Measurements from ENCODE around the gene PPP2R5C.

The PPP2R5C gene

DNA sequence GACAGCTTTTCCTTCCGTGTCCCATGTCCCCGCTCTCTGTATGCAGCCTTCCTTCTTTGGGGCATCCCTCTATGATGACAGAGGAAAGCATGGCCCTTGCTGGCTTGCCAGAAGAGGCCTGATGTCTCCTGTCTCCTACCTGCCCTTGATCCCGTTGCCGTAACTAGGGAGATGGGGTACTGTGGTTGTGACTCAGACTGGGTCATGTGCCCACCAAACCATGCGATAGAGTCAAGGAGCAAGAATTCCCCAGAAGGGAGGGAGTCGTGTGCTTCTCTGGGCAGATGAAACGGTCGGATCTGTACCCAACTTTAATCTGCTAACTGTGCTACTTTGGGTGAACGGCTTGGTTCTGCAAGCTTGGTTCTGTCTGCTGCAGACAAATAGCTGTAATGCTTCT, 103.8 kb downstream of the PPP2R5C start:
- DNase-seq (ENCODE audit: low read depth) = no peak

DNA sequence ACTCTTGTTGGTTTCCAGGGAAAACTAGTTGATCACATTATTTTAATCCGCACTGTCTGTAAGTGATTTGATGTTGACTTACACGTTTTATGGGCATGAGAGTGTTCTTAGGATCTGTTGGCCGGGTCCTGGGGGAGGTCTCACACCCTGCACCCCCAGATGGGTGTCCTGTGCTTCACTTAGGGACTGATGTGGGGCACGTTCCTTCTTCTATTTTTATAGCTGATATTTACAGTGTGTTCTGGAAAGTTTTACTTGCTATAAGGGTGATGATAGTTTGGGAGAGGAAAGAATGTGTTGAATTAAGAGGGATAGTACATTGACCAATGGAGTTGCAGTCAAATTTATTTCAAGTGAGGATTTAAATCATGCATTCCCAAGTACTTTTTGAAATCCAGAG, 106.3 kb downstream of the PPP2R5C start:
- DNase-seq (ENCODE audit: low read depth) = no peak

DNA sequence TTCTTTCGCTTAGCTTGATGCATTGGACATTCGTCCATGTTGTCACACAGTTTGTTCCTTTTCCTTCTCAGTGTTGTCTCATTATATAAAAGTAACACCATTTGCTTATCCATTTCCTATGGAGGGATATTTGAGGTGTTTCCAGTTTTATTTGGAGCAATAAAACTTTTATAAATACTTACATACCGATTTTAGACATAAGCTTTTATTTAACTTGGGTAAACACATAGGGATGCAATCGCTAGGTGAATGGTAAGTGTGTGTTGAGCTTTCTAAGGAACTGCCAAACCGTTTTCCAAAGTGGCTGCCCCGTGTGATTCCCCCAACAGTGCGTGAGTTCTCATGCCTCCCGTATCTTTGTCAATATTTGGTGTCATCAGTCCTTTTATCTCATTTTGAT, 107.7 kb downstream of the PPP2R5C start:
- DNase-seq (ENCODE audit: low read depth) = no peak

DNA sequence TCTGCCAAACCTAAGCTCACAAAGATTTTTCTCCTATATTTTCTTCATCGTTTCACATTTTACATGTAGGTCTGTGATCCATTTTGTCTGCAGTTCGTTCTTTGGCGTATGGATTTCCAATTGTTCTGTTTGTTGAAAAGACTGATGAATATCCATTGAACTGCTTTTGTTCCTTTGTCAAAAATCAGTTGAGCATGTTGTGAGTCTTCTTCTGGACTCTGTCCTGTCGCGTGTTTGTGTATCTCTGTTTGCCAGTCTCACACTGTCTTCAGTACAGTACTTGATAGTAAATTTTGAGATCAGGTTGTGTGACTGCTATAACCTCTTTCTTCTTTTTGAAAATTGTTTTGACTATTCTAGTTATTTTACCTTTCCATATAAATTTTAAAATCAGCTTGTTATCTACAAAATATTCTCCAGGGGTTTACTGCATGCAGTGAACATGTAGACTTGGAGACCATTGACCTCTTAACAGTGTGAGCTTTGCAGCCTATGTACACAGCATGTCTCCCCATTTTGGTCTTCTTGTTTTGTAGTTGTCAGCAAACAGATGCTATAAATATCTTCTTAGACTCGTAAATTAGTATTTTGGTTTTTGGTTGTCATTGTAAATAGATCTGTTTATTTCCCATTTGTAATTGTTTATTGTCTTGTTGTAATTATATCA, 108.9 kb downstream of the PPP2R5C start:
- no peak for DNase-seq (ENCODE audit: low read depth)

DNA sequence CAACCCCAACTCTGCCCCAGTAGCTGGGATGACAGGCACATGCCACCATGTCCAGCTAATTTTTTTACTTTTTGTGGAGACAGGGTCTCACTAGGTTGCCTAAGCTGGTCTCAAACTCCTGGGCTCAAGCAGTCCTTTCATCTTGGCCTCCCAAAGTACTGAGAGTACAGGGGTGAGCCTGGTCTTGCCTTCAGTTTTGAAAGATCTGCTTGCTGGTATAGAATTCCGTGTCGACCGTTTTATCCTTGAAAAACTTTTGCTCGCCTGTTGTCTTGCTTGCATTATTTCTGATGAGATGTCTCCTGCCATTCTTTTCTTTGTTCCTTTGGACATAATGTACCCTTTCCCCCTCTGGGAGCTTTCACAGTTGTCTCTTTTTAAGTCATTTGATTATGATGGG, 110.8 kb downstream of the PPP2R5C start:
- no peak for DNase-seq (ENCODE audit: low read depth)

DNA sequence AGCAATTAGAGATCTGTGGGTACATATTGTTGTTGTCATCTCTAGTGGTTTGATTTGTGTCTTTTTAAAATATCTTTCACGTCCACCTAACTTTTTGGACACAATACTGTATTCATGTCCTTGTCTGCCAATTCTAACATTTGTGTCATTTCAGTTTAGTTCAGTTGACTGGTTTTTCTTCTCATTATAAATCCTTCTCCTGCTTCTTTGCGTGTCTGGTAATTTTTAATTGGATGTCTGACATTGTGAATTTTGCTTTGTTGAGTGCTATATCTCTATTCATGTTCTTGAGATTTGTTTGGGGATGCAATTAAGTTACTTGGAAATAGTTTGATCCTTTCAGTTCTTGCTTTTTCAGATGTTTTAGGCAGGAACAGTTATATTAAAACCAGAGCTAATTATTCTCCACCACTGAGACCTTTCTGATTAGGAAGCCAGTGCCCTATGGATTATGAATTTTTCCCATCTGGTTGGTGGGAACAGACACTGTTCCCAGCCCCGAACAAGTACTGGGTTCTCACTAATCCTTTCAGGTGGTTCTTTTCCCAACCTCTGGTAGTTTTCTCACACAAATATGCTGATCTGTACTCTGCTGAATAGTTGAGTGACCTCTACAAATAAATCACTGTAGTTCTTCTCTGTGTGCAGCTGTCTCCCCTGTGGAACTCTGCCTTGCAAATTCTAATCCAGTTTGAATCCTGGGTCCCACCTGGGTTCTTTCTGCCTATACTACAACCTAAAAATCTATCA, 111.7 kb downstream of the PPP2R5C start:
- no peak for DNase-seq (ENCODE audit: low read depth)

DNA sequence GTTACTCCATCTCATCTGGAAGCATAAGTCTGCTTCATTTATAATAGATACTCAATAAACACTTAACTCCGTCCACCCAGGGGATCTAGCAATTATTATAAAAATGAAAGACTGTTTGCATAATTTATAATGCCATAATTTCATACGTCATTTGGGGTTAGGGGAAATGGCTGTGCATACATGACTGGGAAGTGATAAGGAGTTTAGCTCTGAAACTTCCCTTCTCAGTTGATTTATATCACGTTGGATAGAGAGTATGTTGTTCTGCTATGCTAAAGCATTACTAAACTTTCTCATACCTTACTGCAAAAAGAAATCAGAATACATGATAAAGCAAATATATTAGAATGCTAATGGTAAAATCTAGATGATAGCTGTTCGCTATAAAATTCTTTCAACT, 112.5 kb downstream of the PPP2R5C start:
- DNase-seq (ENCODE audit: low read depth) = no peak

DNA sequence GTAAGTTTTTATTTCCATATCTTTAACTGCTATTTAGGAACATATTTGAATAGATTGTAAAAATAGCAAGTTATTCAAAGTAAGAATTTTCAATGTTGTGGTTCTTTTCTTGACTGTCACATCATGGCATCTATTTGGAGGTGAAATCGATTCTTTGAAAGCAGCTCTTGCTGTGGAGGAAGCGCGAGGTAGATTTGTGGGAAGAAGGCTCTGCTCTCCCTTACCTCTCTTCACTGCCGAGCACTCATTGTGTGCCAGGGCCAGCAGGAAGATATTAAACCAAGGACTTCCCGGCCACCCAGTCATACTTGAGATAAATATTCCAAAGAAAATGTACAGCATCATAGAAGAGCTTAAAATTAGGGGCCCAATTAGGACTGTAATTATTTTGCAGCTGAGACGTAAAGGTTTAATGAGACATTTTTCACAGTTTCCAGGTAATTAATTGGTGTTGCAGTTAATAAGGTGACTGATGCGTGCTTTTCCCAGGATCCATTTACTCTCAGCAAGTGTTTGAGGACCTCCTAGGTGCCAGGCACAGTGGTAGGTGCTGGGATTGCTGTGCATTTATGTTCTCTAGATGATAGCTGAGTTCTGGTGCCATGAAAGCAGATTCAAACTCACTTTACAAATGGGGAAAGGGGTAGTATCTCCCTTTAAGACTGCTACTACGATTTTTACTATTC, 113.7 kb downstream of the PPP2R5C start:
- no peak for DNase-seq (ENCODE audit: low read depth)

DNA sequence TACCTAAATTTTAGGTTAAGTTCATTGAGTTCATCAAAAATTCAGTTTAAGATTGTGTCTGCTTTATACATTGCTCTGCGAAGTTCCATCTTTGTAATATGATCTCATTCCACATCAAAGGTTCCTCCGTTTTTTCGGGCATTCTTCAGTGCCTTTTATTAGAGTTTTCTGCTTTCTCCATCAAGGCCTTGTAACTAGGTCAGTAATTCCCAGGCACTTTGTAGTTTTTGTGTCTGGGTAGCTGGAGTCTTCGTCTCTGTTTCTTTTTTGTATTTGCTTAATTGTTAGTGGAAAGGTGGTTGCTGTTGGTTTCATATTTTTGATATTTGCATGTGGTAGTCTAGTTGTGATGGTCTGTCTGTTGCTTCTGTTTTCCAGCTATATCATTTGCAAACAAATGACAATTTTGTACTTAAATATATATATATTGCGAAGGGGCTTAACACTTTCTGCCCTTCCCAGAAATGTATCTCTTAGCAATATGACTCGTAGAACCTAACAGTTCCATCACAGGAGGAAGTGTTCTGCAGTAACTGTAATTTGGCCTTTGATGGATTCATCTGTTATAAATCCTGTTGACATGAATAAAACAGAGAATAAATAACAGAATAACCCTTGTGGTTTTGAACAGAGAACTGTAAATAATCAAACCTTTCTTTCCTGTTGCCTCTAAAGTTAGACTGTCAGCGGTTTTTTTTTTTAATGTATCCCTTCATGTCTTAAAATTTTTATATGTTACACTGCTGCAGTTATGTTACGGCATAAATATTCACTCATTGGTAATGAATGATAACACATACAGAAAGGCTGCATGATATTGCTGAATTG, 114.4 kb downstream of the PPP2R5C start:
- DNase-seq (ENCODE audit: low read depth) = no peak

DNA sequence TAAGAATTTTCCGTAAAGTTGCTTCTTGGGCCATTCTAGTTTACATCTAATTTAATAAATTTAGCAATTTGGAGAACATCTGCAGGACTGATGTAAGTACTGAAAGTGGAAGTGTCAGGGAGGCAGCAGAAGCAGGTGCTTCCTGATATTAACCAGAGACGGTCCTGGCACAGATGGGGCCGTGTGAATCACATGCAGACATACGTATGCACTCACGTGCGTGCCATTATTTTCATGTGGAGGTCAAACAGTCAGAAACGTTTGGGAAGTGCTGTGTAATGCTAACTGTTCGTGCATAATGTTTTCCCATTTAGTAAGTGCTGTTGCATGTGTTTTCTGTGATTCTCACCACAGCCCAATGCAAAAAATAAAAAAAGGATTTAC, 115.0 kb downstream of the PPP2R5C start:
- peak; percentile 64 for DNase-seq (ENCODE audit: low read depth)

DNA sequence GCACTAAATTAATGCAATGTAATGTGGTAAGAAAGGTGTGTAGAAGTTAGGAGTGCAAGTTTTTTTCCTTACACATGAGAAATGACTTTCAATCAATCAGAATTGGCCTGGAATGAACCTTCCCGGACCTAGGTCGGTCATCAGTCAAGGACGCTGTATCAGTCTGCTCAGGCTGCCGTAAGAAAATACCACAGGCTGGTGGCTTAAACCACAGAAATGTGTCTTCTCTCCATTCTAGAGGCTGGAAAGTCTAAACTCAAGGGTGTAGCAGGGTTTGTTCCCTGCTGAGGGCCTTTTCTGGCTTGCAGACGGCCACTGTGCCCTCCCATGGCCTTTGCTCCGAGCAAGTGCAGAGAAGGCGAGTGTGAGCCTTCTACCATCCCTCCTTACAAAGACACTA, 116.3 kb downstream of the PPP2R5C start:
- DNase-seq (ENCODE audit: low read depth) = no peak

DNA sequence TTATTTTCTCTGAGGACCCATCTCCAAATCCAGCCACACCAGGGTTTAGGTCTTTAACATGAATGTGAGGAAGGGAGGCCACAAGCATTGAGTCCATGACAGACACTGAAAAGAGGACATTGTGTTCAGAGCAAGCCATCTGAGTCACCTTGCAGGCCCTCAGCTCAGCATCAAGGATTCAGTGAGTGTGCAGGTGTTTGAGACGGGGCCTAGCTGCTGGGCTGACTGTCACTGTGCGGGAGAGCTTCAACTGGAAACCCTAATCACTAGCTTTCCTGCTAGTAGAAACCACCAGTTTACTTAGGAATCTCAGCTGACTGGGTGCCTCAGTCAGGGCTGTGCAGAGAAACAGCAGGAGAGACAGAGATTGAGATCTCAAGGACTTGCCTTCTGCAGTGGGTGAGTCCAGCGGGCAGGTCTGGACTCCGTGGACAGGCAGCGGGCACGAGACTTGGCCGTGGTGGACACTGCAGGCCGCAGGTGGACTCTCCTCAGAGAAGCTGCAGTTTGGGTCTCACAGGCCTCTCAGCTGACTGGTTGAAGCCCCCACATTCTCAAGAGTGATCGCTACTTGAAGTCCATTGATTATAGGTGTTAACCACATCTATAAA, 116.8 kb downstream of the PPP2R5C start:
- no peak for DNase-seq (ENCODE audit: low read depth)

DNA sequence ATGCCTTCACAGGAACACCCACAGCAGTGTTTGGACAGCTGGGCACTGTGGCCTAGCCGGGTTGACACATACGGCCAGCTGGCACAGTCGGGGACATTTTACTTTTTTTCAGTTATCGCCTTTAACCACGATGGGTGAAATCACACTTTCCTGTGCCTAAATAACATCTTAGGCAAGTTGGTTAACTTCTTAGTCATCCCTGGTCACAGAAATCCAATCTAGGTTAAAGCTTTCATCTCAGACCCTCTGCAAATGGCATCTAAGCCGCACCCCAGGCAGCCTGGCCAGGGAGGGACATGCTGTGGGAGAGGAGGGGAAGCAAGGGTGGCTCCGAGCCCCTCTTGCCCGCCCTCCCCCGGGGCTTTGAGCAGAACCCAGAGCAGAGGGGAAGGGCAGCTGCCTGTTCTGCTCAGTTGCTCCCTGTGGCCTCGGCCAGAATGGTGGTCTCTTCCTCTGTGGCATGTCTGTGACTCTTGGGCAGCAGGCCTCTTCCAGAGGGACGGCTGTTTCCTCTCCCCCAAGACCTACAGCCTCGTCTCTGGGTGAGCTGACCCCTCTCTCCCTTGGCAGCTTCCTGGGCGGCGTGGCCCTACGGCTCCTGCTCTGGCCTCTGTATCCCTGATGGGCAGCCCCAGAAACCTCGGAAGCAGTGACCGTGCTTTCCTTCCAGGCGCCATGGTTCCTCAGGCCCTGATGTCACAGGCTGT, 117.5 kb downstream of the PPP2R5C start:
- DNase-seq (ENCODE audit: low read depth) = no peak

DNA sequence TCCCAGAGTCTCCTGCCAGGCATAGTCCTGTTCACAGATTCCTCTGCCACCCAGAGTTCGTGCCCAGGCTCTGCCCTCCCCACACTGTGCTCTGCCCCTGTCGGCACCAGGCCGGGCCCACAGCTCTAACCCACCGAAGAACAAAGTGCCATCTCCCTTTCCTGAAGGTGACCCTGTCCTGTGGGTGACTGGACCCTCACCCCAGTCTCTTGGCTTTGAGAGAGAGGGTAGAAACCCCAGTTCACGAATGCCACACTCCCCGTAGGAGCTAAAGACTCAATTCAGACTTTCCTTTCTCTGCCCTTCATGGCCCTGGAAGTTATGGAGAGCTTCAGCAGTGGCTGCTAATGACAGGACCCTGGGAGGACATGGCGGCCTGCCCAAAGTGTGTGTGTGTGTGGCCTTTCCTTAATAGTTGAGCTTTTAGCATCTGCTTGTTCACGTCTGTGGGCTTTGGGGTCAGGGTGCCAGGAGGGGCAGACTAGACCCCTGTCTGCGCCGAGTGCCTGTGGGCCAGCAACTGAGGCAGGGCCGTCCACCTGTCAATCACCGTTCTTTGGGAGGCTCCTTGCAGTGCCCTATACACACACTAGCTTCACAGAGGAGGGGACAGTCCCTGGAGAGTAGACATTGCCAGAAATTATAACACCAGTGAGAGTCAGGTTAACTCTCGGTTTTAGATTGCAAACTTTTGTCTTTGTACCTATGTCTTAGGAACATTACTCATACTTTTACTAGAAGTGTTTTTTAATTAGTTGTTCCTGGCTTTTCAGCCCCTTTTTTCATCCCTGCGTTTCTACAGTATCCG, 118.2 kb downstream of the PPP2R5C start:
- no peak for DNase-seq (ENCODE audit: low read depth)

DNA sequence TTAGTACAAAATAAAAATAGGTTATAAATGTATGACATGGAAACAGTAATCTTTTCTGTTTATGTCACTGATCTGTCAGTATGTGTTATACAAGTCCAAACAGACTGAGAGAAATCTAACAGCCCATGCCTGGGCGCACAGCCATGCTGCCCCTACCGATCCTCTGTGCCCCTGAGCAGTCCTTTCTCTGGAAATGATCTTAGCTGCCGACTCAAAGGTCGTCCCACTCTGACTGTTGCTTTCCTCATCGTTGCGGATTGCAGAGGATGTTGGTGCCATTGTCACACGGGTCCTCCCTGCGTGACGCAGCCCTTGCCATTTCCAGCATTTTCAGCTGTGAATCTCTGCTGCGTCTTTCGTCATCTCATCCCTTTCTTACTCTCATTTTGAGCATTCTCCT, 119.9 kb downstream of the PPP2R5C start:
- no peak for DNase-seq (ENCODE audit: low read depth)

DNA sequence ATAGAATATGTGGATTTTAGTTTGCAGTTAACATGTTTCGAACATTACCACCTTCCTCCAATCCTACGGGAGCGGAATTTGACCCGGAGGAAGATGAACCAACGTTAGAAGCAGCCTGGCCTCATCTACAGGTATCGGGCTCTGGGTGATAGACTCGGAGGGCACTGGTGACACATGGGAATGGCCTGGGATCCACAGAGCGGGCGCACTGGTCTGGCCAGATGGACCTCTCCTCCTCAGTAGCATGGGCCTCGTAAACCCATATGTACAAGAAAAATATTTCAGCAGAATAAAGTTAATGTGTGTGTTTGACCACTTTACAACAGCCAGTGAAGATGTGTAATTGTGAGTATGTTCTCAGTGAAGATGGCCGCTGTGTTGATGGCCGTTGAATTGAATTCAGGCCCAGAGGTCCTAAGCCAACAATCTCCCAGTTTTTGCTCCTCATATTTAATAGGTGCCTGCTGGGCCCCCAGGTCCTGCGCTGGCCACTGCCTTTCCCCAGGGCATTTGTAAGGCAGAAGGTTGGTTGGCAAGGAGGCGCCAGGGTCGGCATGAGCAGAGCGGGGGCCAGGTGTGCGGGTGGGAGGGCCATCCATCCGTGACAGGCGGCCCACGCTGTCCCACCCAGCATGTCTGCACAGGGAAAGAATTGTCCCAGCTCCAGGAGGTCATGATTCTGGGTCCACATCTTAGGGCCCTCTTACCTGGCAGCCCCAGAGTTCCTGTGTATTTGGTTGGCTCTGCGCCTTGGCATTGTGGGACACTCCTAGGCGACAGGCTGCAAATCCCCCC, 120.8 kb downstream of the PPP2R5C start:
- no peak for DNase-seq (ENCODE audit: low read depth)

DNA sequence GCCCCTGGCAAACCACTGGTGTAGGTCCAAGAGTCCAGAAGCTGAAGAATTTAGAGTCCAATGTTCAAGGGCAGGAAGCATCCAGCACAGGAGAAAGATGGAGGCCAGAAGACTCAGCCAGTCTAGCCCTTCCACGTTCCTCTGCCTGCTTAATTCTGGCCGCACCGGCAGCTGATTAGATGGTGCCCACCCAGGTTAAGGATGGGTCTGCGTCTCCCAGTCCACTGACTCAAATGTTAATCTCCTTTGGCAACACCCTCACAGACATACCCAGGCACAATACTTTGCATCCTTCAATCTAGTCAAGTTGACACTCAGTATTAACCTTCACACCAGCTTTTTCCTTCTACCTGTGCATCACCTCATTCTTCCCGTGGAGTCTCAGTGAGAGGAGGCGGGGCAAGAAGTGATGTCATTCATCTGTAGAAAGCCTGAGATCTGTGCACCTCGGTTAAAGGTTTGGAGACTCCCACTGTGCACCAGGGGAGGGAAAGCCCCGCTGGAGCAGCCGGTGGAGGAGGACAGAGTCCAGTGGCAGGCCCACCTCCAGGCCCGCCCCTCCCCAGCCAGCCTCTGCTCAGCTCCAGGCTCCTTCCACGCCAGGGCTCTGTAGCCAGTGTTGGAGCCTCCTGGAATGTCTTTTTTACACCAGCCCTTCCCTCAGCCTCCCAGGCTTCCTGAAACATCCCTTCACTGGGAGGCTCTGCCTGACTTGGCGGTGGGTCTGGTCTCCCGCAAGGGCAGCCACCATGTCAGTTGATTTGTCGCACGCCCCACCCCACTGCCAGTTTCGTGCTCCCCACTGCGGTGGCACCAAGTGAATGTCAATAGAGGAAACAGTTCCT, 122.8 kb downstream of the PPP2R5C start:
- no peak for DNase-seq (ENCODE audit: low read depth)

DNA sequence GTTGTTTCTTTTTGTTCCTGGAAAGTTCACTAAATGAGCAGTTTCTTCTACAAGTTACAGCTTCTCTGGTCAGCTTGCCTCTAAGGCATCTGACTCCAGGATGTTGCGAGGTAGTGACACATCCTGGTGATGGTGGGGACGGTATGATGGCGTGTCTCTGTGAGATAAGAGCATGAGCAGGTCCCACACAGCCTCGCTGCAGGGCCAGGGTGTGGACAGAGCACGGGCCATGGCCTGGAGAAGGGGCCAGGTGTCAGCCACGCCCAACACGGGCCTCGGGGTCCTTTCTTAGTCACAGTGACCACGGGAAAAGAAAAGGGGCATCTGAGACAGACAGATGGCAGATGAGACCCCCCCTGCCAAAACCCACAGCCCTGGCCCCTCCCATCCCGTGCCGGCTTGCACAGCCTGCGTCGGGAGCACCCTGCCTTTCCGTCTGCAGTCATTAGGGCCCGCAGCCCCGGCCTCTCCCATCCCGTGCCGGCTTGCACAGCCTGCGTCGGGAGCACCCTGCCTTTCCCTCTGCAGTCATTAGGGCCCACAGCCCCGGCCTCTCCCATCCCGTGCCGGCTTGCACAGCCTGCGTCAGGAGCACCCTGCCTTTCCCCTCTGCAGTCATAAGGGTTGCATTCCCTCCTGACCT, 123.5 kb downstream of the PPP2R5C start:
- no peak for DNase-seq (ENCODE audit: low read depth)

Data from GM04504 (cell line).